K562 (cell line): ENCODE data around the gene ASGR1. TPM values are rescaled to one million over a fixed set of nuclear protein-coding genes. Genes with fewer than 3 reads are reported as not detected.

Source experiments
- CTCF ChIP-seq, 3 experiments: IDR thresholded peaks in 2 of 3; conservative IDR thresholded peaks in 1 of 3; 2 replicates each; pipeline ENCODE4 v1.5.1; 2011 to 2012; ENCODE audit warnings: low read length in 3 of 3, mild to moderate bottlenecking in 3 of 3, control low read depth in 2 of 3, improper control_type of control experiment in 1 of 3, inconsistent platforms in 1 of 3, low read depth in 1 of 3, mixed read lengths in 1 of 3, moderate library complexity in 1 of 3; ENCODE audit not compliant: insufficient read depth in 2 of 3
- DPF2 ChIP-seq: fragments of 450-650 bp; IDR thresholded peaks from 2 replicates; pipeline ENCODE4 v1.6.1; 2016
- E2F6 ChIP-seq, 2 experiments: IDR thresholded peaks; 2 replicates each; pipeline ENCODE4 v1.6.1; 2011; ENCODE audit warnings: borderline replicate concordance in 1 of 2, control low read depth in 1 of 2, low read depth in 1 of 2, low read length in 1 of 2, mild to moderate bottlenecking in 1 of 2, mixed read lengths in 1 of 2, moderate library complexity in 1 of 2; ENCODE audit not compliant: insufficient read depth in 1 of 2, insufficient read length in 1 of 2, poor library complexity in 1 of 2, severe bottlenecking in 1 of 2; ENCODE audit errors: extremely low read depth in 1 of 2
- E2F8 ChIP-seq: fragments of 450-650 bp; IDR thresholded peaks from 2 replicates; pipeline ENCODE4 v1.7.1; 2018; ENCODE audit warnings: mild to moderate bottlenecking, low read depth; ENCODE audit not compliant: partially characterized antibody
- GATA2 ChIP-seq: sonication (generic); formaldehyde crosslinking; IDR thresholded peaks from 2 replicates; pipeline ENCODE4 v1.4.0; 2020; ENCODE audit warnings: mild to moderate bottlenecking, missing genetic modification reagents
- HDAC1 ChIP-seq, 2 experiments: fragments of 450-650 bp; IDR thresholded peaks; 2 replicates each; pipeline ENCODE4 v1.6.1; 2016 to 2017; ENCODE audit warnings: inconsistent platforms in 1 of 2, mild to moderate bottlenecking in 1 of 2, moderate library complexity in 1 of 2
- KLF13 ChIP-seq: fragments of 450-650 bp; IDR thresholded peaks from 2 replicates; pipeline ENCODE4 v1.6.1; 2016; ENCODE audit warnings: missing genetic modification characterization, low read depth, mild to moderate bottlenecking, missing compliant biosample characterization, moderate library complexity, borderline replicate concordance
- MAZ ChIP-seq, 2 experiments: fragments of 450-650 bp in 1 of 2; sonication (generic) in 1 of 2; formaldehyde crosslinking; IDR thresholded peaks in 1 of 2; conservative IDR thresholded peaks in 1 of 2; 2 replicates each; pipeline versions ENCODE4 v1.4.0 to v1.5.0; 2020; ENCODE audit warnings: mild to moderate bottlenecking in 1 of 2, missing genetic modification reagents in 1 of 2
- MYC ChIP-seq, 2 experiments: fragments of 250-450 bp in 1 of 2; sonication (Bioruptor Pico) in 1 of 2; IDR thresholded peaks; 2 replicates each; pipeline versions ENCODE4 v1.5.1 to v1.6.1; 2012 to 2021; ENCODE audit warnings: low read depth in 2 of 2, borderline replicate concordance in 1 of 2, improper control_type of control experiment in 1 of 2, low read length in 1 of 2, mild to moderate bottlenecking in 1 of 2, moderate library complexity in 1 of 2
- SP2 ChIP-seq: IDR thresholded peaks from 2 replicates; pipeline ENCODE4 v1.6.1; 2011; ENCODE audit warnings: mild to moderate bottlenecking, low read depth, low read length, moderate library complexity; ENCODE audit not compliant: poor library complexity, severe bottlenecking; ENCODE audit errors: extremely low read depth
- THRB ChIP-seq: fragments of 450-650 bp; formaldehyde crosslinking; conservative IDR thresholded peaks from 2 replicates; pipeline ENCODE4 v1.4.0; 2022; ENCODE audit warnings: mild to moderate bottlenecking, missing genetic modification characterization
- XRCC3 ChIP-seq: fragments of 450-650 bp; IDR thresholded peaks from 2 replicates; pipeline ENCODE4 v1.6.1; 2017; ENCODE audit warnings: mild to moderate bottlenecking, moderate library complexity
- ZBTB49 ChIP-seq: sonication (generic); formaldehyde crosslinking; IDR thresholded peaks from 2 replicates; pipeline ENCODE4 v1.8.0; 2022; ENCODE audit warnings: missing genetic modification reagents, mild to moderate bottlenecking, borderline replicate concordance
- polyA plus RNA-seq, 8 experiments: library from polyadenylated mRNA; depleted of rRNA in 4 of 8; stranded (reverse) in 5 of 8; unstranded in 3 of 8; fragments of >200 nt; fragmentation: Nextera tagmentation in 2 of 8; fragmentation: Illumina TruSeq in 1 of 8; extraction: Ambion mirVana in 2 of 8; extraction: Trizol in 1 of 8; gene quantifications; 2 replicates each; pipeline versions ENCODE4 v1.2.1 to v1.2.3, GENCODE V29; 2011 to 2014; ENCODE audit warnings: inconsistent platforms in 1 of 8, missing spikeins in 1 of 8
- total RNA-seq, 7 experiments: library from RNA; depleted of rRNA in 6 of 7; stranded (reverse); fragments of >200 nt in 6 of 7; fragmentation: Illumina TruSeq in 2 of 7; extraction: Trizol in 2 of 7; gene quantifications; 2 replicates each; pipeline versions ENCODE4 v1.2.1 to v1.2.3, GENCODE V29; 2011 to 2021; ENCODE audit warnings: low replicate concordance in 1 of 7

ASGR1 gene
- total and polyA plus RNA-seq, 9 of the 15 experiments (the other 6 are each of a cell fraction or from before 2014, with no cell fraction given), result 0.11 to 1.0 (median 0.64) TPM; not detected in 2

GRCh38 chr17:7214300-7215135 is 35.3 kb upstream of the ASGR1 start (continued):
- TF ChIP-seq THRB (0 out of 2 replicates have a peak, but pooled peaks have one; percentile 8), CTCF (IDR thresholded peaks at IDR 0.05 in 2 of 3, conservative IDR thresholded peaks at IDR 0.05 in 1 of 3; ENCODE audit: insufficient read depth in 2 of 3, low read depth in 1 of 3, low read length in 3 of 3) (peak; percentile 41 to 76 (median 59); a peak in 5 of 6 replicates), MAZ (CRISPR knock-in tag; conservative IDR thresholded peaks at IDR 0.05 in 1 of 2, IDR thresholded peaks at IDR 0.05 in 1 of 2) (peak; percentile 19 to 34; a peak in 1 of 4 replicates), KLF13 (0 out of 2 replicates have a peak, but pooled peaks have one; percentile 4), E2F6 (IDR thresholded peaks at IDR 0.05; ENCODE audit: borderline replicate concordance in 1 of 2, extremely low read depth in 1 of 2, insufficient read depth in 1 of 2, insufficient read length in 1 of 2, low read depth in 1 of 2, low read length in 1 of 2, poor library complexity in 1 of 2, severe bottlenecking in 1 of 2) (peak; percentile 21 to 61), ZBTB49 (0 out of 2 replicates have a peak, but pooled peaks have one; percentile 49), DPF2 (no peak), HDAC1 (IDR thresholded peaks at IDR 0.05) (peak in 1 of 2 experiments; percentile 70; a peak in 2 of 4 replicates), XRCC3 (no peak), SP2 (peak; percentile 42), GATA2 (peak; percentile 63), E2F8 (peak; percentile 33), MYC (IDR thresholded peaks at IDR 0.05; ENCODE audit: low read depth, low read length) (peak; percentile 66; the same call in 1 of the 2 replicates), MYC (CRISPR knock-in tag; IDR thresholded peaks at IDR 0.05; ENCODE audit: borderline replicate concordance, low read depth) (no peak)
